Large intestine (tissue), 3 donors: ENCODE measurements around the gene METTL16. TPM values are rescaled to one million over a fixed set of nuclear protein-coding genes. Genes with fewer than 3 reads are reported as not detected.

Experiments
- DNase-seq, 2 donors: peaks; one replicate each; pipeline versions ENCODE4 v3.0.0 to v3.0.0-alpha.2; 2013
- H3K27ac ChIP-seq: one replicate; pipeline ENCODE4 v1.5.1; 2013; ENCODE audit warnings: low read length
- H3K27me3 ChIP-seq: 2 replicates; pipeline ENCODE4 v1.6.1; 2013; ENCODE audit warnings: low read length; ENCODE audit not compliant: control insufficient read depth, insufficient read depth
- H3K36me3 ChIP-seq: 2 replicates; pipeline ENCODE4 v1.6.1; 2013; ENCODE audit warnings: low read length; ENCODE audit not compliant: control insufficient read depth, insufficient read depth
- H3K4me1 ChIP-seq: one replicate; pipeline ENCODE4 v1.6.1; 2013; ENCODE audit warnings: low read length; ENCODE audit not compliant: control insufficient read depth, insufficient read depth
- H3K4me3 ChIP-seq: one replicate; pipeline ENCODE4 v1.5.1; 2013; ENCODE audit warnings: low read length
- H3K9me3 ChIP-seq: one replicate; pipeline ENCODE4 v1.6.1; 2013; ENCODE audit warnings: mild to moderate bottlenecking, low read depth, low read length, moderate library complexity; ENCODE audit not compliant: control insufficient read depth
- WGBS: methylation state at CpG from one replicate; pipeline ENCODE4 v1.1.5; 2013; ENCODE audit warnings: low lambda C conversion rate; ENCODE audit not compliant: insufficient coverage; 5-methylcytosine and 5-hydroxymethylcytosine counted together
- polyA plus RNA-seq: library from polyadenylated mRNA; unstranded; fragments of 120-200 nt; gene quantifications from one replicate; pipeline ENCODE4 v1.2.1, GENCODE V29; 2013

The METTL16 gene
- polyA plus RNA-seq, 1 donor = 26.3 TPM

DNA sequence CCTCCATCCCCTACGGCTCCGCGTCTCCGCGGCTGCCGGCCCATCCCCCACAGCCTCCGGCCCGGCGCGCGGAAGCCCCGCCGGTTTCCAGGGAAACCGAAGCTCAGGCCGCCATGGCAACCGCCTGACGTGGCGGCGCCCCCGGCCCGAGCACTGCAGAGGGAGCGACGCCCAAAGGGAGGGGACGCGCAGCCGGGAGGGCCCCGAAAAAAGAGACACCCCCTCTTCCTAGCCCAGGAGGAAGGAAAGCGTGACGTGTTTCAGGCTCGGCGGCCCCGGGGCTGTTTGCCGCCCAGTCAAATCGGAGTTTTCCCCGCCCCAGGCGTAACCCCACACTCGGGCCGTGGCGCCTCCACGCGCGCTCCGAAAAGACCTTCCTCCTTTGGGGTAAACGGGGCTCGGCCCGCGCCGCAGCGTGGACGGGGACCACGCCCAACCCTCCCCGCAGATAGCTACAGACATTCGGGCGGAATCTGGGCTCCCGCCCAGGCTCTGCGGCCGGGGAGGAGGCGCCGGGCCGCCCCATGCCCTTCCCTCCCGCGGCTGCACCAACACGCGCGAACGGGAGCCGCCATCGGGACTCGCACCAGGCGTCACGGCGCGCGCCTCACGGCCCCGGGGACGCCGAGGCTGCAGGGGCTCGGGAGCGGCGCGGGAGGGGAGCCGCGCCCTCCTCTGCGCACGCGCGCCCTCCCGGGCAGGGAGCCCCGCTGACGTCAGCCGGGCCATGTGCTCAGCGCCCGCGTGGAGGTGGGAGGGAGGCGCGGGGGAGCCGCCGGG, 118.3 kb downstream of the METTL16 start:
- H3K4me1 ChIP-seq = peaks cover 54% of the 10 kb centered on the region
- H3K27me3 ChIP-seq = no peaks in the 10 kb centered on the region
- H3K9me3 ChIP-seq = no peaks in the 10 kb centered on the region
- peak overlapping the region; percentile 95 for H3K27ac ChIP-seq
- peaks cover 7% of the 10 kb centered on the region for H3K36me3 ChIP-seq
- DNase-seq = peak; percentile 91 to 92
- WGBS = no CpG with 5 or more reads among the region's 99 CpGs
- H3K4me3 ChIP-seq = peak overlapping the region; percentile 71

DNA sequence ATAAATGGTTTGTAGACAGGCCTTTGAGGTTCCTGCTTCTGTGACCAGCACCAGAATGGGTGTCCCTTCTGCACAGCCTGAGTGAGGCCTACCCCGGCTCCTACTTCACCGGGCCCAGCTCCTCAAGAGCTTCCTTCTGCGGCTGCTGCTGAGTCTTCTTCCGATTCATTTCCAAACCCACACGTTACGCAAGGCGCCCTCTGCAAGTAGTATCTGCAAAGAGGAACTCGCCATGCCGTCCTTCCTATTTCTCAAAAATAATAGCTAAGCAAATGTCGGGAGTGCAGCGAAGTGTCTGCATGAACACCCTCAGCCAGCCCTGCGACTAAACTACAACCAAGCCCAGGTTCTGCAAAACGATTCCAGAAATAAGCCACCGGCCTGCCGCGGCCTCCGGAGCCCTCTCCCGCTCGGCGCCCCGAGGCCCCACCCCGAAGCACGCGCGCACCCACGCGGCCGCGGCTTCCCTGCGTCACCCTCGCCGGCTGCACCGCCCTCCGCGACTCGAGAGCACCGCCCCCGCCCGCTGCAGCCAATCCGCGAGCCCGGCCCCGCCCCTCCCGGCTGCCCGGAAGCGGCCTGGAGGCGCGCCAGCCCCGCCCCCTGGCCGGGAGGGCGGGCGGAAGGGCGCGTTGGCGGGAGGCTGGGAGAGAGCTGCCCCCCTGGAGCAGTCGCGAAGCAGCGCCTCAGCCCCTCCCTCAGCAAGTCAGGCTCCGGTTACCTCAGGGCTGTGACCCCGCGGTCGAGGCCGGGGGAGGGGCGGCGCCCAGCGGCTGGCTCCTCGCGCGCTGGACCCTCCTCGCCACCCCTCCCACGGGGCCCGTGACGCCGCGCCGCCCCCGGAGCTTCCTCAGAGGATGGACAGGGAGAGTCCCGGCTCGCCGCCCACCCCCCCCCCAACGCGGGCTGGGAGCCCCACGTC, 119.2 kb downstream of the METTL16 start:
- H3K9me3 ChIP-seq = no peaks in the 10 kb centered on the region
- H3K4me1 ChIP-seq = peaks cover 45% of the 10 kb centered on the region
- peak overlapping the region; percentile 95 for H3K27ac ChIP-seq
- no peaks in the 10 kb centered on the region for H3K27me3 ChIP-seq
- H3K4me3 ChIP-seq = peak overlapping the region; percentile 71
- no CpG with 5 or more reads among the region's 83 CpGs for WGBS
- peaks cover 11% of the 10 kb centered on the region for H3K36me3 ChIP-seq
- peak; percentile 94 to 97 for DNase-seq

DNA sequence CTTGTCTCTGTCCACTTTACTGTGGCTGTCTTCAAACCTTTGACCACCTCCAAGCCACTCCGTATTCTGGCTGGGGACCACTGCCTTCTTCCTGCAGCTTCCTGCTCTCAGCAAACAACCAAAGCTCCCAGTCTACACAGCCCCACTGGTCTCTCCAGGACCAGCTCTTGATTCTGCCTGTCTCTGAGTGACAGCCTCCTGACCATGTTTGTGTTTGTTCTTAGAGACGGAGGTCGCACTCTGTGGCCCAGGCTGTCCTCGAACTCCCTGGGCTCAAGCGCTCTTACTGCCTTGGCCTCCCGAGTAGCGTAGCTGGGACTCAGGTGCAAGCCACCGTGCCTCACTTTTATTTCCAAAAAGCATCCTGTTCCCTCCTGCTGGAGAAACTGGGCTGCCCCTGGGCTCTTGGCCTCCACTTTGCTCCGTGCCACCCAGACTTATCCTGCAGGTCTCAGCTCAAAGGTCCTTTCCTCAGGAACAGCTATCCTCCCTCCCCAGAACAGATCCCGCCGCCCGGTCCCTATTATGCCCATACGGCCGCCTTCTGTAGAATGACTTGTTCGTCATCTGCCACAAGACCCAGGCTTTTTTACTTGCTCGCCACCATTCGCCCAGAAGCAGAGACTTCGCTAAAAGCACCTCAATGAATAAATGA, 120.0 kb downstream of the METTL16 start:
- no peaks in the 10 kb centered on the region for H3K9me3 ChIP-seq
- H3K27ac ChIP-seq = peak overlapping the region; percentile 90
- WGBS = 87% methylated on average over 4 of the region's 18 CpGs
- H3K36me3 ChIP-seq = peaks cover 19% of the 10 kb centered on the region
- peaks cover 39% of the 10 kb centered on the region for H3K4me1 ChIP-seq
- peak overlapping the region; percentile 40 for H3K4me3 ChIP-seq
- DNase-seq = peak in 1 of 2 donors; percentile 42
- no peaks in the 10 kb centered on the region for H3K27me3 ChIP-seq

GRCh38 chr17:2390199-2390836, 121.4 kb downstream of the METTL16 start:
- no peak overlapping the region for H3K27ac ChIP-seq
- no peak overlapping the region for H3K4me3 ChIP-seq
- peaks cover 30% of the 10 kb centered on the region for H3K36me3 ChIP-seq
- no peak for DNase-seq
- WGBS = no CpG with 5 or more reads among the region's 12 CpGs
- H3K4me1 ChIP-seq = peaks cover 25% of the 10 kb centered on the region
- no peaks in the 10 kb centered on the region for H3K27me3 ChIP-seq
- no peaks in the 10 kb centered on the region for H3K9me3 ChIP-seq

DNA sequence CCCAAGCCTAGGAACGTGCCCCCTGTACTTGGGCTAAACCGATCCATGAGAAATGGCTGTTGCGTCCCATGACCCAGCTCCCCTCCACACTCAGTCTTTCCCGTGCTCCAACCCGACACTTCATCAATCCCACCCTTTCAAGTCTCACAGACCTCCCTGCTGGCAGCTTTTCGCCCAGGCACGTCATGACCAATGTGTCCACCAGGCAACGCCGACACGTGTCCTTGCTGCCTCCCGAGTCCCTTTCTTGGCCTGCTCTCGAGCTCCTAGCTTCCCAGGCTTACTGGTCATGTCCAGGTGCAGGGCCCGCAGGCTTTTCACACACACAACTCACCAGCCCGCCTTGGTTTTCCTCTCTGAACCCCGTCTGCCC, 123.0 kb downstream of the METTL16 start:
- Histone ChIP-seq H3K36me3 (peaks cover 32% of the 10 kb centered on the region), H3K27me3 (no peaks in the 10 kb centered on the region), H3K4me3 (no peak overlapping the region), H3K9me3 (no peaks in the 10 kb centered on the region), H3K4me1 (peaks cover 13% of the 10 kb centered on the region), H3K27ac (no peak overlapping the region)
- DNase-seq = no peak
- WGBS = no CpG with 5 or more reads among the region's 15 CpGs

GRCh38 chr17:2388020-2388682, 123.5 kb downstream of the METTL16 start:
- no peak overlapping the region for H3K4me3 ChIP-seq
- no peak for DNase-seq
- no CpG with 5 or more reads among the region's 21 CpGs for WGBS
- no peak overlapping the region for H3K27ac ChIP-seq
- H3K36me3 ChIP-seq = peaks cover 32% of the 10 kb centered on the region
- H3K27me3 ChIP-seq = no peaks in the 10 kb centered on the region
- no peaks in the 10 kb centered on the region for H3K9me3 ChIP-seq
- peaks cover 16% of the 10 kb centered on the region for H3K4me1 ChIP-seq

- peaks cover 18% of the 10 kb centered on the region for H3K4me1 ChIP-seq
- H3K27me3 ChIP-seq = no peaks in the 10 kb centered on the region
- no peaks in the 10 kb centered on the region for H3K9me3 ChIP-seq
- no peak overlapping the region for H3K4me3 ChIP-seq
- peaks cover 32% of the 10 kb centered on the region for H3K36me3 ChIP-seq
- no CpG with 5 or more reads among the region's 41 CpGs for WGBS
- no peak overlapping the region for H3K27ac ChIP-seq
- DNase-seq = no peak
These were observed 124.3 kb downstream of the METTL16 start for GRCh38 chr17:2387086-2388019.

GRCh38 chr17:2386400-2387085, 125.1 kb downstream of the METTL16 start:
- H3K36me3 ChIP-seq = peaks cover 35% of the 10 kb centered on the region
- H3K4me1 ChIP-seq = peaks cover 10% of the 10 kb centered on the region
- no CpG with 5 or more reads among the region's 22 CpGs for WGBS
- DNase-seq = peak in 1 of 2 donors; percentile 44
- no peaks in the 10 kb centered on the region for H3K9me3 ChIP-seq
- no peak overlapping the region for H3K27ac ChIP-seq
- no peak overlapping the region for H3K4me3 ChIP-seq
- no peaks in the 10 kb centered on the region for H3K27me3 ChIP-seq
